Mammary epithelial cell (primary cell): ENCODE measurements around the gene DTD1.

Experiments
- EZH2 ChIP-seq: IDR thresholded peaks from 2 replicates; pipeline ENCODE4 v1.6.1; 2012; ENCODE audit warnings: low read length, inconsistent platforms, borderline replicate concordance
- TF ChIP-seq, protein P1 (sequence below), 2 donors: IDR thresholded peaks in 1 of 2; conservative IDR thresholded peaks in 1 of 2; 2 replicates each; pipeline ENCODE4 v1.5.1; 2011 to 2012; ENCODE audit warnings: inconsistent platforms in 2 of 2, low read length in 2 of 2, mild to moderate bottlenecking in 2 of 2, control low read depth in 1 of 2, low read depth in 1 of 2; ENCODE audit not compliant: insufficient read depth in 1 of 2; ENCODE audit errors: extremely low read depth in 1 of 2

- TF ChIP-seq, protein P1, sequence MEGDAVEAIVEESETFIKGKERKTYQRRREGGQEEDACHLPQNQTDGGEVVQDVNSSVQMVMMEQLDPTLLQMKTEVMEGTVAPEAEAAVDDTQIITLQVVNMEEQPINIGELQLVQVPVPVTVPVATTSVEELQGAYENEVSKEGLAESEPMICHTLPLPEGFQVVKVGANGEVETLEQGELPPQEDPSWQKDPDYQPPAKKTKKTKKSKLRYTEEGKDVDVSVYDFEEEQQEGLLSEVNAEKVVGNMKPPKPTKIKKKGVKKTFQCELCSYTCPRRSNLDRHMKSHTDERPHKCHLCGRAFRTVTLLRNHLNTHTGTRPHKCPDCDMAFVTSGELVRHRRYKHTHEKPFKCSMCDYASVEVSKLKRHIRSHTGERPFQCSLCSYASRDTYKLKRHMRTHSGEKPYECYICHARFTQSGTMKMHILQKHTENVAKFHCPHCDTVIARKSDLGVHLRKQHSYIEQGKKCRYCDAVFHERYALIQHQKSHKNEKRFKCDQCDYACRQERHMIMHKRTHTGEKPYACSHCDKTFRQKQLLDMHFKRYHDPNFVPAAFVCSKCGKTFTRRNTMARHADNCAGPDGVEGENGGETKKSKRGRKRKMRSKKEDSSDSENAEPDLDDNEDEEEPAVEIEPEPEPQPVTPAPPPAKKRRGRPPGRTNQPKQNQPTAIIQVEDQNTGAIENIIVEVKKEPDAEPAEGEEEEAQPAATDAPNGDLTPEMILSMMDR (conservative IDR thresholded peaks at IDR 0.05 in 1 of 2, IDR thresholded peaks at IDR 0.05 in 1 of 2; ENCODE audit: extremely low read depth in 1 of 2, insufficient read depth in 1 of 2, low read depth in 1 of 2, low read length in 2 of 2) = no peak
- no peak for TF ChIP-seq EZH2
Measured at GRCh38 chr20:18596270-18596669, 8.4 kb downstream of the DTD1 start.
